GM21619 (cell line): Measurements from ENCODE around the gene SDF2L1.
A peak's percentile ranks its signal among the peaks of the same experiment; 100 is the strongest.

Source experiments
- ATAC-seq: cut with Tn5 transposase; IDR thresholded peaks from one replicate; pipeline ENCODE4 v1.9.1; 2021; ENCODE audit not compliant: unreplicated experiment

SDF2L1 gene

DNA sequence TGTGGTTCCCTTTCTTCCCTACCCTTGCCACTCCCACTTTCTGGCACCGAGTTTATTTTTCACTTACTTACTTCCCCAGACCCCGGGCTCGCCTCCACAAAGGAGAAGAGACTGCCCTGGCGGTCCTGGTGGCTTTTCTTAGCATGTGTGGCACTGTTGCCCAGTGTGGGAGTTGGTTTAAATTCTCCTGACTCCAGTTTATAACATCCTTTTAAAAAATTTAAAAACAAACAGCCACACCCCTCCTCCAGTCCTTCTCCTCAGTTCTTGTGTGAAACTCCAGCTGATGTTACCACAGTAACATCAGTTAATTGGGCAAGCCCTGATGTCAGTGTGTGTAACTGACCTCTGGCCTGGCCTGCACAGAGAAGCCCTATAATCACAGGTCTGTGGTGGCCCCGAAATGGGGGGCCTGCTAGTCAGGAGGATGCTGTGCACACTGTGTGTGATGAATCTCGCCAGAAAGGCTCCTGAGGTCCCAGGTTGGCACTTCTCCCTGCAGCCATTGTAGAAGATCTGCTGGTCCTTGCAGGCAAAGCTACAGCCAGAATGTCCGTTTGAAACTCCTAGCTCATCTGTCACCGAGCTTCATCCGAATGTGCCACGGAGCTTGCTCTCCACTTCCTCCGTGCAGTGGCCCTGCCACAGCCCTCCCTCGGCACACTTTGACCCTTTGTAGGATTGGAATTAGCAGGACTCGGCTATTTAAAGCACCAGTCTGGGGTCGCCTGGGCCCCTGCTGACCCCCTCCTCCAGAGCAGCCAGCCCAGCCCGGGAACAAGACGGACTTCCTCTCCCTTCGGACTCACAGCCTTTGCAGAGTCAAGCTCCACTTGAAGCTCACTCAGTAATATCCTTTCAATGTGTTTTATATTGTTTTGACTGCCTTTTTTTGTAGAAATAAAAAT lies 19.8 kb upstream of the SDF2L1 start:
- no peak for ATAC-seq

DNA sequence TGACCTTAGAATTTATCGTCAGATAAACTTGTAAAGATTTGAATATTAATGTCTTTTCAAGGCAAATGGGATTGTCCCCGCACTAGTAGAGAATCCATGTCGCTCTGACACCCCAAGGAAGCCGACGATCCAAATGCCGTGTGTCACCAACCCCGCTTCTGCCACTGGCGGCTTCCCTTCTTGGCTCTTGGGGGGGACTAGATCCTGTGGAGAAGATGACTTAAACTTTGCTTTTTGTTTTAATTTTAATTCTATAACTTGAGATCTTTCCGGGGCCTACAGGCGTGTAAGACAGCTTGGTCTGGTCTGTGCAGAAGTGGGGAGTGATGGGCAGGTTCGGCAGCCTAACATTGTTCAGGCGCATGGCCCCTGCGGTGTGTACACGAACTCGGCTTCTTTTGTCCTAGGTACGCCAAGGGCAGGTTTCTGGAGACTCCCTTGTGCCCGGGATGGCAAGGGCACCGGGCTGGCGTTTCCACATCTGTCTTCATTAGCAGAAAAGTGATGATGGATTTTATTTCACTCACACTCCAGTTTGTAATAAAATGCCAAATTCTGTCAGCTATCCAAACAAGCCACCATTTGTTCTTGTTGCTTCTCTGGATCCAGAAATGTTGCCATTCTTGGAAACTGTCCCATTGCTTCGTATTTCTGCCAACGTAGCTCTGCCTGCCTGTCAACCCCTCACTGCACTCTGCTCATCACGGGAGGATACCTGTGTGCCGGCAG lies 19.0 kb upstream of the SDF2L1 start:
- no peak for ATAC-seq

DNA sequence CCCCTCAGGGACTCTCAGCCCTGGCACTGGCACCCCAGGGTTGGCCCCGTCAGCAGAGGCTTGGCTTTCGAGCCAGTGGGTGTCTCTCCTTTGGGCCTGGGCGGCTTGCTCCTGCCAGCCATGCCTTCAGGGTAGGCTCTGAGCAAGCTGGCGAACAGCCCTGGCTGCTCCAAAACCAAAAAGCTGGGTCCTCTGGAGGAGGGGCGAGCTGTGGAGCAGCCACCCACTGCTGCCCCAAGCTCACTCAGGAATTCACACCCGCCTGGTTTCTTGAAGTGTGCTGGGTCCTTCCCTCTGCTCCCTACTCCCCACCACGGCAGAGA lies 18.5 kb upstream of the SDF2L1 start:
- ATAC-seq, result no peak

DNA sequence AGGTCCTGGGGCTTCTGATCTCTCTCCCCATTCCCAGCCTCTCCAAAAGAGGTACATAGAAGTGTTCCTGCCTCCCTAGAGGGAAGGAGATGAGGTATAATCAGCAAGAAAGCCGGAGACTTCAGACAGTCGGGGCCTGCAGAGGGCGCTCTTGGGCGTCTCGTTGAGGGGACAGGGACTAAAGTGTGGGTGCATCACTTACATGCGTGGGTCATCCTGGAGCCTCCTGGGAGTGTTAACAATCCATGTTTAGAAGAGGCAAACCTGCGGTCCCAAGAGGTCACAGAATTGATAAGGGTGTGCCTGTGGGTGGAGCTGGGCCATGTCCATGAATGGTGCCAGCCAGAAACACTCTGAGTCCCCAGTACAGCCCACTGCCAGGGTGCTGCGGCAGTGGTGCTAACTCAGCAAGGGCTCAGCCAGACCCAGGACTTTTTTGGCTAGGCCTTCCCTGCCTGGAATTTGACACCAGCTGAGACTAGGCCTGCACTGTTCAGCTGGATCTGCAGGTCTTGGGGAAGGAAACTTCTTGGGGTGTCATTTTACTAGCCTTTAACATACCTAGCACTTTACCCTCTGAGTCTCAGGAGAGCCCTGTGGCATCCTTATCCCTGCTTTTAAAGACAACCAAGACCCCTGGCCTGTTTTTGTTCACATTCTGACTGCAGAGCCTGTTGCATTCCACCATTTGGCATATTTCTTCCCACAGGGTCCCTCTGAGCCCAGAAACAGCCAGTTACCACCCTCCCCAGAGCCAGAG lies 17.8 kb upstream of the SDF2L1 start:
- no peak for ATAC-seq

DNA sequence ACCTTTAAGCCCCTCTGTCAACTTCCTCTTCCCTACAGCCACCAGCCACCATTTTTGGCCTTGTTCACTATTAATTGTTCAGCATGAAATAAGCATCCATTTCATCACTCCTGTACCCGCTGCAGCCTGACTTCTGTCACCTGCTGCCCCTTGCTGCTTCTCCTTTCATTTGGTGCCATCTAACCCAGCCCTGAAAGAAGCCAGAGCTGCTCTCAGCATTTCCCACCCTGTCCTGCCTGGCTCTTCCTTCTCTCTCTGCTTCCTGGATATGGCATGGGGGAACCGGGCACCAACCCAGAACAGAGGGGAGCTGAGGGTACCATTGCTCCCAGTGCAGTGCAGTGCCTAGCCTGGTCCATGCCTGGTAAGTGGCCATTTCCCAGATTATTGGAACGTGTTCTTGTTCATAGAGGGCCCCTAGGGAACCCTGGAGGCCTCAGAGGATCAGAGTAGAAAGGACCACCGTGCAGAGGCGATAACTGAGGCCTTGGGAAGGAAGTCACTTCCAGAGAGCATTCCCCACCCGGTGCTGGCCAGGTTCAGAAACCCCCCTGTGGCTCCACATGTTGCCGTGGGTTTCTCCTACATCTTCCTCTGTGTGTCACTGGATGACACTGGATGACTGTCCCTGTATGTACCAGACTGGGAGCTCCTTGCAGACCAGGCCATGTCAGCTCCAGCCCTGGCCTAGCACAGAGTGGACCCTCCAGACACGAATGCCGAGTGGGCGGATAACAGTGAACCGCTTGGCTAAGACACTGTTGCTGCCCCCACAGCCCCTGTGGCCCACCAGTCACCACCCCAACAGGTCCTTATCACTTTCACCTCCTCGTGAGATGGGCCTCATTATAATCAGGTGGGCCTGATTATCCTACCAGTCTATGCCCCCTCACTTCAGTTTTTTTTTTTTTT lies 17.0 kb upstream of the SDF2L1 start:
- no peak for ATAC-seq

DNA sequence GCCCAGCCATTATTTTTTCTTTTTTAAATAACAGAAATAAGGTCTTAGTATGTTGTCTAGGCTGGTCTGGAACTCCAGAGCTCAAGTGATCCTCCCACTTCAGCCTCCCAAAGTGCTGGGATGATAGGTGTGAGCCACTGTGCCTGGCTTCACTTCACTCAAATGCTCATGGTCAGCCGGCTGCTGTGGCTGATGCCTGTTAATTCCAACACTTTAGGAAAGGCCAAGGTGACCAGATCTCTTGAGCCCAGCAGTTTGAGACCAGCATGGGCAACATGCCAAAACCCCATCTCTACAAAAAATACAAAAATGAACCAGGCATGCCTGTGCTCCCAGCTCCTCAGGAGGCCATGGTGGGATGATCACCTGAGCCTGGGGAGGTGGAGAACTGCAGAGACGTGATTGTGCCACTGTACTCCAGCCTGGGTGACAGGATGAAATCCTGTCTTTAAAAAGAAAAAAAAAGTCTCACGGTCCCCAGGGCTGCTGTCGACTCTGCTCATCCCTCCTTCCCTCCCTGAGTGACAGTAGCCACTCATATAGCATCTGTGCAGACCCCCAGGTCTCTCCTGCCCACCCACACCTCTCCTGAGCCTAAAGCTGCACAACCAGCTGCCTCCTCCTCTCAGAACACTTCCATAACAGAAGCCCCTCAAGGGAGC lies 15.9 kb upstream of the SDF2L1 start:
- ATAC-seq, result no peak

DNA sequence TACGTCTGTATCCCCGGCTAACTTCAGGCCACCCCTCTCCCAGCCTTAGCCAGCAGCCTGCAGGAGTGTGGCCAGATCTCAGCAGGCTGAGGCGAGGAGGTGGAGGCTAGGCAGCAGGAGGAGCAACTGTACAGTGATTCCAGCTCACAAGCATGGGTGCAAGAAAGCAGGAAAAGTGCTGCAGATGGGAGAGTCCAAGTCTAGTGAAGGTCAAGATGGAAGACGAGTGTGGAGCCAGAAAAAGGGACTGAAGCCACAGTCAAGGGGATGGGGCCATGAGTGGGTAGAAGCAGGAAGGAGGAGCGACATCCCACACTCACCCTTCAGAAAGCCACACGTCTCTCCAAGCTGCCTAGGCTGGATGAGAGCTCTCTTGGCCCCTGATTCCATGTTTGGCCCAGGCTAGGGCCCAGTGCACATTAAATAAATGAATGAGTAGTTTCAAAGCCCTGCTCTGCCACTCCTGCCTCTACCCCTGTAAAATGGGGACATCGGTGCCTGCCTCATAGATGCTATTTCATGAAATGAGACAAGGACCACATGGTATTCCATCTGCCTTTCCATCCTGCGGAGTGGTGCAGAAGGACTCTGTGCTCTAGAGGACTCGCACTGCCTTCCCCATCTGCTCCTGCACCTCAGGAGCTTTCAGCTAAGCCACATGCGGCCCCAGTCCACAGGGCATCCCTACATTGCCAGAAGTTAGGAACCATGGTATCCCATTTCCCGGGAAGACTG lies 15.2 kb upstream of the SDF2L1 start:
- ATAC-seq, result no peak

DNA sequence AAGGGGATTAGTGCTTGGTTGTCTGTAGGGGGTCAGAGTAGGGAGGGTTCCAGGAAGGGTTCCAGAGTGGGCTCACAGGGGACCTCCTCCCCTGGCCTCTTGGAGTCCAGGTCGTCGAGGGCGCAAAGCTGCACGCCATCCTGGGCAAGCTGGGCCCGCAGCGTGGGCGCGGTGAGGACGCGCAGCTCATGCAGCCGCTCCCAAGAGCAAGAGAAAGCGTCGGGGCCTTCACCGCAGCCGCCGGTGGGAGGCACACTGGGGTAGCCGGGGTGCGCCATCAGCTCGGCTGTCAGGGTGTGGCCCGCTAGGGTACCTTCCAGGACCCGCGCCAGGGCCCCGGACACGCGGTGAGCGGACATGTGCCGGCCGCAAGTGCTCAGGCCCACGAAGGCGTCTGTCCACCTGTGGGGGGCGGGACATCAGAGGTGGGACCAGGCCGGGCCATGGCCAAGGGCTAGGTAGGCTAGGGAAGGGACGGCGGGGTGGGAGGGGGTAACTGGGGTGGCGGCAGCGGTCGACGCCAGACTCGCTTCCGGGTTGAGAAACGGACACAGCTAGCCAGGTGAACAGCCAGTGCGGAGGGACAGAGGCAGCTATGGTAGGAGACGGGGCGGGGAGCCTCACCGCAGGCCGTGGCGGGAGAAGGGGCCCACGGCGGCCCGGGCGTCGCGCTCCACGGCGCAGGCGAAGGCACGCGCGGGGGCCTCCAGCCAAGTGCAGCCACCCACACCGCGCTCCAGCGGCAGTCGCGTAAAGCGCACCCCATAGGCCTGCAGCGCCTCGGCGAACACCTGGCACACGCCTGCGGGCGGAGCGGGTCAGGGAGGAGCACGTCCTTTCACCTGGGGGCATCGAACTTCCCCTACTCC lies 13.5 kb upstream of the SDF2L1 start:
- no peak for ATAC-seq

DNA sequence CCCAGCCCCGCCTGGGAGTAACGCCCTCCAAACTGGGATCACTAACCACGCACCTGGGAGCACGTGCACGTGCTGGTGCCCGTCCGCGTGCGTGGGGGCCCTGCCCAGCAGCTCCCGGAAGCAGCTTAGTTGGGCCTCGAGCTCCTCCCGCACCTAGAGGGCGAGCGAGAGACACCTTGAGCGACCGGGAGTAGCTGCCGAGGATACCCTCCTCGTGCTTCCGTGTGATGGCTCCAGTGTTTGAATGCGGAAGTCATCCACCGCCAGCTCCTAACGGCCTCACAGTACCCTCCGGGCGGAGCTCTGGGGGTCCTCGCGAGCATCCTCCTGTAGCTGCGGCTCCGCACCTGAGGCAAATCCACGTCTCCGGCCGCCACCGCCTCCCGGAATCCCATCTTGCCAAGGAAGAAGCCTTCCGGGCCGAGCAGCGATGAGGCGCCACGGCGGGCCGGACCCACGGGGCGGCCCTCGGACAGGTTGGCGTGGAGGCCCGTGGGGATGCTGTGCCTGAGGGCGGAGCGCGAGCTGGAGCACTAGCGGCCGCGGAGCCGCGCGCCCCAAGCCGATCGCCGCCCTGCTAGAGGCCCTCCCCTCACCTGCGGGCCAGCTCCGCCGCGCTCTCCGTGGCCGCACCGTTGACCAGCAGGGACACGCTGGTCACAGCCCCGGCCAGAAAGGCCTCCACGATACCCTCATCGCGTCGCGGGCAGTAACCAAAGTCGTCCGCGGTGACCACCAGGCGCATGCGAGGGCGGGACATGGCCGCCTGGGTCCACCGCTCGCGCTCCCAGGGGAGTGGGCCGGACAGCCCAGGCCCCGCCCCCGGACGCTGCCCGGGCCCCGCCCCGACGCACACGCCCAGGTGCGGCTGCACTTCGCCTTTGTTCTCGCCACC lies 12.6 kb upstream of the SDF2L1 start, which contains the start of gene YDJC:
Gene YDJC, minus strand, starts transcription at position 768 of the 895 bp plus-strand sequence. Its CDS starts 8 bp downstream, at position 760.
- peak; percentile 77 for ATAC-seq

DNA sequence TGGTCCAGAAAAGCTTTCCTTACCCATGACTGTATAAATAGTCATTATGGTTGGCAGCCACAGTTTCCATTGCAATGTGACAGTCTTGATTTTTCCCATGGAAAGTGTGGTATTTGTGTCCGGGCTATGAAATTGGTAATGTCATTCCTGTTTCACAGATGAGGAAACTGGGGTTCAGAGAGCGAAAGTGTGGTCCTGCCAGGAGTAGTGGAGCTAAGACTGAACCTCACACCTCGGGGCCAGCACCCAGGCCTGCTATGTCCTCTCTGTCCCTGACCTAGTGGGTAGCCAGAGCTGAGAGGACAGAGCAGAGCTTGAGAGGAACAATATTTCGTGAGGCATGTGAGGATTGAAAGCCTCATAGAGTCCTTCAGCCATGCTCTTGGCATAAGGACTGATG lies 11.1 kb upstream of the SDF2L1 start:
- ATAC-seq, result no peak

DNA sequence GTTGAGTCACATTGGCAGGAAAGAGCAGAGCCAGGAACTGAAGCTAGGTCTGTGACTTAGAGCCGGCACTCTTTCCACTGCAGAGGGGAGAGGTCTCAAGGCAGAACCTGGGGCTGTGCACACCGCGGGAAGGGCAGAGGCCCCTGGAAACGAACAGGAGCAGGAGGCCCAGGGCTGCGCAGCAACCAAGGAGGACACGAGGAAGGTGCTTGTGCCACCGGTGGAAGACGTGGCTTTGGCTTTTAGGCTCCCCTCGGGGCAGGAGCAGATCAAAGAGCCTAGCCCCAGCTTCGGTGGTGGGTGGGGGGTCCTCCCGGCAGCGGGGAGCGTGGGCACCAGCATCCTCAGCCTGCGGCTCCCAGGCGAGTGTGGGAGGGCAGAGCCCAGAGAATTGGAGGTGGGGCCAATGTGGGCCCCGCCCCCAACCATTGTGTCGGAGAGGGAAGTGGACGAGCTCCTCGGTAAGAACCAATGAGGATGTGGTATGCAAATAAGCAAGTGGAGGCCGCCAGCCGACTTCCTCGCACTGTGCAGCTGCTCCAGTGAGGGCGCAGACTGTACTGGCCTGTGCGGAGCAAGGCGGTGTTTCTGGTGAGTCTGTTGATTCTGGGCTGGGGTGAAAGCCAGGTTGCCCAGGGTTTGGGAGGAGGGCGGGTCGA lies 9.7 kb upstream of the SDF2L1 start, which contains the start of gene CCDC116:
Gene CCDC116, plus strand, starts transcription at position 524 of the 659 bp plus-strand sequence. CDS start 422 bp downstream, outside the sequence.
- ATAC-seq, result no peak

DNA sequence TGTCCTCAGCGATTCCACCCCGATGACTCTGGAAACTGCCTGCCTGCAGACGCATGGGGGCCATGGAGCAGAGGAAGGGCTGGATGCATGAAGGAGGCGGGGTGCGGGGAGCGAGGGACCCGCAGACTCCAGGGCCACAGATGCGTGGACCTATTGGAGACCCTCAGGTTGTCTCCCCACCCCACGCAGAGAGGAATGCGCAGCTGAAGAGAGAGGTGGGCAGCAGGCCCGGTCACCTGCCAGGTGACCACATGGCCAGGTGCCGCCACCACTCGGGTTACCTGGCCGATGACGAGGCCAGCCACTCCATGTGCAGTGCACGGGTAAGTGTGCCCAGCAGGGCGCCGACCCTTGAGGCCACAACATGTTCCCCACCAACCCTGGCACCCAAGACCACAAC lies 9.2 kb upstream of the SDF2L1 start:
- no peak for ATAC-seq

DNA sequence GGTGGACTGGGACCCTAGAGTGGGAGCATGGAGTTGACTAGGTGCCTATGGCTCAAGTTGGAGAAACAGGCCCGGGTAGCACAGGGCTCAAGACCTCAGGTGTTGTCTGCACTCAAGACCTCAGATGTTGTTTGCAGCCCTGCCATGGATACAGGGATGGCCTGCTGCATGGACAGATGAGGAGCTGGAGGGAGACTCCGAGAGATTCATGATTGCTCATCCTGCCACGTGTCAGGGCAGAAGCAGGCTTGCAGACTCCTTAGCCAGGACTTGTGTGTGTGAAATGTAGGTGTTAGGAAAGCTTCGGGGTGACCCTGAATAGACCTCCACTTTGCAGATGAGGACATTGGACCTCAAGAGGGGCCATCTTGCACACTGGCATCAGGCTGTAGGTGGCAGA lies 8.6 kb upstream of the SDF2L1 start:
- no peak for ATAC-seq

DNA sequence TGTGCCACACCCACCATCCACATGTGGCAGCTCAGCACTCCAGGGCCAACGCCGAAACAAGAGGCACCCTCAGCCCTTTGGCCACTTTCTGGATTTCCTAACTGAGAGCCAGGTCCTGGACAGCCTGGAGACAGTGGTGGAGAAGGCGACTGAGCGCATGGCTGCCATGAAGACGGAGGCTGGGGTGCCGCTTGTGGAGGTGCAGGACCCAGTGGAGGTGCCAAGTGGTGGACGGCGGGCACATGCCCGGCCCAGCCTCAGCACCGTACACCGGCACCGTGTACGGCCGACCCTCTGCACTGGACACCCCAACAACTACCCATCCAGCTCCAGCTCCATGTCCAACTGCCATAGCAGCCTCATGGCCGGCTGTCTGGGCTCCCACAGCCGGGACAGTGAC lies 8.0 kb upstream of the SDF2L1 start:
- ATAC-seq, result no peak

DNA sequence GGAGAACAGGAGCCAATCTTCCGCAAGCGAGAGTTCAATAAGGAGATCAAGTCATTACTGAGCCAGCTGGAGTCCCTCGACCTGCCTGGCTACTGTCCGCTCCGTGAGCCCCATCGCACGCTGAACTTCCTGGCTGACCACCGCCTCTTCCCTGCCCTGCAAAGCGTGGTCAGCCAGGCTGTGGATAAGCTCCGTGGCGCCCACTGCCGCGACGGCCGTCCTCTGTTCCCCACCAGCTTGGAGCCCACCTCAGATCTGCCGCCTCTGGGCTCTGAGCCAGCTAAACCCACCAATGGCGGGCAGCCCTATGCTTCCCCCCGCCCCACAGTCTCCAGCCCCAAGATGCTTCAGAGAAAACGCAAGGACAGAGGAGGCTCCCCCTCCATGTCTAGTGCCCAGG lies 7.3 kb upstream of the SDF2L1 start:
- ATAC-seq, result no peak

DNA sequence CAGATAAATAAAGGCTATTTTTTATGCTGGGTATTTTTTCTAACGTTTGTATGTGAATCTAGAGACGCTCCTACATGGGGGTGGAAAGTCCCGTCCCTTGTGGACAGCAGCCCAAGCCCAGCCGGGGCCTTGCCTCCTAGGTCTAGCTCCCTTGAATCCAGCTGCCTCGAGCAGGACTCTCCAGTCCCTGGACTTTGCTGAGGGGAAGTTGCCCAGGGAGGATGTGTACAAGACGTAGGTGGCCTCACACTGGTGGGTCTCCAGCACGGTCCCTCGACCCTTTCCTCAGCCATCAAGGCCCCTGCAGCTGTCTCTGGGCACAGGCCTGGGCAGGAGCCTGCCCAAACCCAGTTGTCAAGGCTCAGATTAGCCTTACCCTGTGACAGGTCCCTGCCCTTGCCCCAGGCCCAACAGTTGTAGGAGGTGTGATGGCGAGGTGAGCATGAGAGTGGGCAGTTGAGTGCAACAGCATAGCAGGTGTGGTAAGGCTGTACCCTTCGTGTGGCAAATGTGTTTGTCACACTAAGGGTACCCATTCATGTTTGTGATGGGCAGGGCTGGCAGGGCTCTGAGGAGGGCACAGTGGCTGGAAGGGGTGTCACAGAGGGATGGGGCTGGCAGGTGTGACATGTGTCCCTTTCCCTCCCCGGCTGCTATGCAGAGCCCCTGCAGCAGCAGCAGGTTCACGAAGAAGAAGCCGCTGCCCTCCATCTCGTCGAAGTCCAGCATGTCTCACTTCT lies 6.2 kb upstream of the SDF2L1 start:
- ATAC-seq, result no peak
